Panc1 (cell line): ENCODE results near the gene AP5Z1. TPM values are rescaled to one million over a fixed set of nuclear protein-coding genes. Genes with fewer than 3 reads are reported as not detected.

Experiments
- ATAC-seq: fragments of 200-7000 bp; cut with Tn5 transposase; 2 replicates; pipeline ENCODE4 v1.9.1; 2020; ENCODE audit warnings: mild to moderate bottlenecking, moderate library complexity
- BruUV-seq: library from RNA; stranded (reverse); fragments of 400-500 nt; replicated peaks from 2 replicates; lab custom pipeline; 2021; lab: Mats Ljungman, UMichigan
- CTCF ChIA-PET: fragments of 300-600 bp; sonication (Branson Sonifier 250); formaldehyde crosslinking; loops from one replicate; lab custom pipeline; 2022; ENCODE audit warnings: antibody characterized with exemption; lab: Charles Lee
- POLR2A ChIA-PET: fragments of 300-600 bp; sonication (Branson Sonifier 250); formaldehyde crosslinking; loops from one replicate; lab custom pipeline; 2022; ENCODE audit warnings: antibody characterized with exemption; lab: Charles Lee
- DNase-seq: peaks from one replicate; pipeline ENCODE4 v3.0.0-alpha.2; 2010; ENCODE audit warnings: low read depth, low spot score
- H3K27ac ChIP-seq: 2 replicates; pipeline ENCODE4 v1.5.1; 2011; ENCODE audit warnings: mild to moderate bottlenecking, low read length, inconsistent platforms
- H3K27me3 ChIP-seq: fragments of 200-500 bp; sonication (Bioruptor generic); 2 replicates; pipeline ENCODE4 v1.6.0; 2014; ENCODE audit warnings: low read length, inconsistent platforms; ENCODE audit not compliant: control insufficient read depth, insufficient read depth
- H3K36me3 ChIP-seq: fragments of 200-500 bp; sonication (Bioruptor generic); 2 replicates; pipeline ENCODE4 v1.5.1; 2014; ENCODE audit warnings: inconsistent platforms, mild to moderate bottlenecking, low read length, moderate library complexity; ENCODE audit not compliant: control insufficient read depth, insufficient read depth
- H3K4me1 ChIP-seq: 2 replicates; pipeline ENCODE4 v1.5.1; 2011; ENCODE audit warnings: inconsistent platforms, mild to moderate bottlenecking, low read length, moderate library complexity; ENCODE audit not compliant: control insufficient read depth, insufficient read depth
- H3K4me3 ChIP-seq, 2 experiments: 2 replicates each; pipeline ENCODE4 v1.5.1; 2011 to 2012; ENCODE audit warnings: low read depth in 2 of 2, low read length in 2 of 2, mild to moderate bottlenecking in 2 of 2, inconsistent platforms in 1 of 2, moderate library complexity in 1 of 2
- H3K9me3 ChIP-seq: fragments of 200-500 bp; sonication (Bioruptor generic); 2 replicates; pipeline ENCODE4 v1.5.1; 2014; ENCODE audit warnings: low read depth, mild to moderate bottlenecking, inconsistent platforms, low read length, moderate library complexity; ENCODE audit not compliant: control insufficient read depth, insufficient read depth
- CTCF ChIP-seq: fragments of 450-650 bp; IDR thresholded peaks from 2 replicates; pipeline ENCODE4 v1.5.1; 2017; ENCODE audit warnings: mild to moderate bottlenecking
- POLR2AphosphoS5 ChIP-seq: IDR thresholded peaks from 2 replicates; pipeline ENCODE4 v1.6.1; 2012; ENCODE audit warnings: mild to moderate bottlenecking, low read depth, low read length, moderate library complexity
- REST ChIP-seq, 2 experiments: IDR thresholded peaks; 2 replicates each; pipeline ENCODE4 v1.6.1; 2011 to 2012; ENCODE audit warnings: low read depth in 2 of 2, control low read depth in 1 of 2, low read length in 1 of 2, mild to moderate bottlenecking in 1 of 2, moderate library complexity in 1 of 2; ENCODE audit not compliant: insufficient read depth in 1 of 2
- SIN3A ChIP-seq: IDR thresholded peaks from 2 replicates; pipeline ENCODE4 v1.6.1; 2012; ENCODE audit warnings: low read depth, mild to moderate bottlenecking, low read length, moderate library complexity, borderline replicate concordance; ENCODE audit not compliant: insufficient read depth
- TCF7L2 ChIP-seq: IDR thresholded peaks from 2 replicates; pipeline ENCODE4 v1.6.1; 2011; ENCODE audit warnings: mild to moderate bottlenecking, low read depth, low read length, inconsistent platforms
- in situ Hi-C: cut with HindIII; loops from 2 replicates; pipeline ENCODE4 v1.10.0; 2016; ENCODE audit warnings: low sequenced_read_pairs, low pct_unique_long_range_greater_than_20kb
- intact Hi-C: fragments of 100-400 bp; cut with micrococcal nuclease; formaldehyde crosslinking; loops from one replicate; pipeline ENCODE4 v1.10.0; 2022; ENCODE audit not compliant: unreplicated experiment
- total RNA-seq: library from RNA; stranded (reverse); gene quantifications from one replicate; pipeline ENCODE4 v1.2.1, GENCODE V29; 2021; ENCODE audit not compliant: unreplicated experiment

The AP5Z1 gene
- total RNA-seq, 1 experiment from 2014 or later, result 100.0 TPM

- Histone ChIP-seq H3K4me3 (no peak overlapping the region), H3K4me1 (no peaks in the 10 kb centered on the region), H3K27me3 (no peaks in the 10 kb centered on the region), H3K27ac (no peak overlapping the region), H3K9me3 (no peaks in the 10 kb centered on the region), H3K36me3 (no peaks in the 10 kb centered on the region; the same call in 1 of the 2 replicates)
- intact Hi-C loops, result no loop called here
- TF ChIP-seq TCF7L2 (no peak), REST (IDR thresholded peaks at IDR 0.05; ENCODE audit: insufficient read depth in 1 of 2, low read depth in 2 of 2, low read length in 1 of 2) (no peak), POLR2AphosphoS5 (no peak), CTCF (no peak), SIN3A (no peak)
- POLR2A ChIA-PET, result no interaction called here
- in situ Hi-C loops, result no loop called here
- CTCF ChIA-PET, result no interaction called here
- ATAC-seq (no peak), DNase-seq (no peak)
- no TSS peak for BruUV-seq
These were observed 7.8 kb downstream of the AP5Z1 start for GRCh38 chr7:4783292-4783652.

GRCh38 chr7:4783762-4784351 lies 8.4 kb downstream of the AP5Z1 start:
- in situ Hi-C loops (no loop called here), intact Hi-C loops (no loop called here)
- ChIA-PET CTCF (no interaction called here), POLR2A (no interaction called here)
- Histone ChIP-seq H3K27me3 (no peaks in the 10 kb centered on the region), H3K36me3 (no peaks in the 10 kb centered on the region; the same call in 1 of the 2 replicates), H3K27ac (no peak overlapping the region), H3K4me3 (no peak overlapping the region), H3K9me3 (no peaks in the 10 kb centered on the region), H3K4me1 (no peaks in the 10 kb centered on the region)
- TF ChIP-seq CTCF, result no peak
- TF ChIP-seq TCF7L2, result no peak
- no peak for TF ChIP-seq REST (IDR thresholded peaks at IDR 0.05; ENCODE audit: insufficient read depth in 1 of 2, low read depth in 2 of 2, low read length in 1 of 2)
- no peak for TF ChIP-seq POLR2AphosphoS5
- no peak for TF ChIP-seq SIN3A
- DNase-seq, result no peak
- 0 out of 2 replicates have a peak, but pooled peaks have one; percentile 9 for ATAC-seq
- BruUV-seq, result no TSS peak
